Panc1 (cell line): ENCODE results near the gene ENOPH1. TPM values are rescaled to one million over a fixed set of nuclear protein-coding genes. Genes with fewer than 3 reads are reported as not detected.
A peak's percentile ranks its signal among the peaks of the same experiment; 100 is the strongest.

Experiments used
- ATAC-seq: fragments of 200-7000 bp; cut with Tn5 transposase; 2 replicates; pipeline ENCODE4 v1.9.1; 2020; ENCODE audit warnings: mild to moderate bottlenecking, moderate library complexity
- BruUV-seq: library from RNA; stranded (reverse); fragments of 400-500 nt; replicated peaks from 2 replicates; lab custom pipeline; 2021; lab: Mats Ljungman, UMichigan
- CTCF ChIA-PET: fragments of 300-600 bp; sonication (Branson Sonifier 250); formaldehyde crosslinking; loops from one replicate; lab custom pipeline; 2022; ENCODE audit warnings: antibody characterized with exemption; lab: Charles Lee
- POLR2A ChIA-PET: fragments of 300-600 bp; sonication (Branson Sonifier 250); formaldehyde crosslinking; loops from one replicate; lab custom pipeline; 2022; ENCODE audit warnings: antibody characterized with exemption; lab: Charles Lee
- DNase-seq: peaks from one replicate; pipeline ENCODE4 v3.0.0-alpha.2; 2010; ENCODE audit warnings: low read depth, low spot score
- H3K27ac ChIP-seq: 2 replicates; pipeline ENCODE4 v1.5.1; 2011; ENCODE audit warnings: mild to moderate bottlenecking, low read length, inconsistent platforms
- H3K27me3 ChIP-seq: fragments of 200-500 bp; sonication (Bioruptor generic); 2 replicates; pipeline ENCODE4 v1.6.0; 2014; ENCODE audit warnings: low read length, inconsistent platforms; ENCODE audit not compliant: control insufficient read depth, insufficient read depth
- H3K36me3 ChIP-seq: fragments of 200-500 bp; sonication (Bioruptor generic); 2 replicates; pipeline ENCODE4 v1.5.1; 2014; ENCODE audit warnings: inconsistent platforms, mild to moderate bottlenecking, low read length, moderate library complexity; ENCODE audit not compliant: control insufficient read depth, insufficient read depth
- H3K4me1 ChIP-seq: 2 replicates; pipeline ENCODE4 v1.5.1; 2011; ENCODE audit warnings: inconsistent platforms, mild to moderate bottlenecking, low read length, moderate library complexity; ENCODE audit not compliant: control insufficient read depth, insufficient read depth
- H3K4me3 ChIP-seq, 2 experiments: 2 replicates each; pipeline ENCODE4 v1.5.1; 2011 to 2012; ENCODE audit warnings: low read depth in 2 of 2, low read length in 2 of 2, mild to moderate bottlenecking in 2 of 2, inconsistent platforms in 1 of 2, moderate library complexity in 1 of 2
- H3K9me3 ChIP-seq: fragments of 200-500 bp; sonication (Bioruptor generic); 2 replicates; pipeline ENCODE4 v1.5.1; 2014; ENCODE audit warnings: low read depth, mild to moderate bottlenecking, inconsistent platforms, low read length, moderate library complexity; ENCODE audit not compliant: control insufficient read depth, insufficient read depth
- POLR2AphosphoS5 ChIP-seq: IDR thresholded peaks from 2 replicates; pipeline ENCODE4 v1.6.1; 2012; ENCODE audit warnings: mild to moderate bottlenecking, low read depth, low read length, moderate library complexity
- SIN3A ChIP-seq: IDR thresholded peaks from 2 replicates; pipeline ENCODE4 v1.6.1; 2012; ENCODE audit warnings: low read depth, mild to moderate bottlenecking, low read length, moderate library complexity, borderline replicate concordance; ENCODE audit not compliant: insufficient read depth
- TCF7L2 ChIP-seq: IDR thresholded peaks from 2 replicates; pipeline ENCODE4 v1.6.1; 2011; ENCODE audit warnings: mild to moderate bottlenecking, low read depth, low read length, inconsistent platforms
- in situ Hi-C: cut with HindIII; loops from 2 replicates; pipeline ENCODE4 v1.10.0; 2016; ENCODE audit warnings: low sequenced_read_pairs, low pct_unique_long_range_greater_than_20kb
- intact Hi-C: fragments of 100-400 bp; cut with micrococcal nuclease; formaldehyde crosslinking; loops from one replicate; pipeline ENCODE4 v1.10.0; 2022; ENCODE audit not compliant: unreplicated experiment
- total RNA-seq: library from RNA; stranded (reverse); gene quantifications from one replicate; pipeline ENCODE4 v1.2.1, GENCODE V29; 2021; ENCODE audit not compliant: unreplicated experiment
- TF ChIP-seq, protein P1 (sequence below): fragments of 450-650 bp; IDR thresholded peaks from 2 replicates; pipeline ENCODE4 v1.5.1; 2017; ENCODE audit warnings: mild to moderate bottlenecking
- TF ChIP-seq, protein P2 (sequence below), 2 experiments: IDR thresholded peaks; 2 replicates each; pipeline ENCODE4 v1.6.1; 2011 to 2012; ENCODE audit warnings: low read depth in 2 of 2, control low read depth in 1 of 2, low read length in 1 of 2, mild to moderate bottlenecking in 1 of 2, moderate library complexity in 1 of 2; ENCODE audit not compliant: insufficient read depth in 1 of 2

Gene ENOPH1
- total RNA-seq, 1 experiment from 2014 or later: 34.7 TPM

DNA sequence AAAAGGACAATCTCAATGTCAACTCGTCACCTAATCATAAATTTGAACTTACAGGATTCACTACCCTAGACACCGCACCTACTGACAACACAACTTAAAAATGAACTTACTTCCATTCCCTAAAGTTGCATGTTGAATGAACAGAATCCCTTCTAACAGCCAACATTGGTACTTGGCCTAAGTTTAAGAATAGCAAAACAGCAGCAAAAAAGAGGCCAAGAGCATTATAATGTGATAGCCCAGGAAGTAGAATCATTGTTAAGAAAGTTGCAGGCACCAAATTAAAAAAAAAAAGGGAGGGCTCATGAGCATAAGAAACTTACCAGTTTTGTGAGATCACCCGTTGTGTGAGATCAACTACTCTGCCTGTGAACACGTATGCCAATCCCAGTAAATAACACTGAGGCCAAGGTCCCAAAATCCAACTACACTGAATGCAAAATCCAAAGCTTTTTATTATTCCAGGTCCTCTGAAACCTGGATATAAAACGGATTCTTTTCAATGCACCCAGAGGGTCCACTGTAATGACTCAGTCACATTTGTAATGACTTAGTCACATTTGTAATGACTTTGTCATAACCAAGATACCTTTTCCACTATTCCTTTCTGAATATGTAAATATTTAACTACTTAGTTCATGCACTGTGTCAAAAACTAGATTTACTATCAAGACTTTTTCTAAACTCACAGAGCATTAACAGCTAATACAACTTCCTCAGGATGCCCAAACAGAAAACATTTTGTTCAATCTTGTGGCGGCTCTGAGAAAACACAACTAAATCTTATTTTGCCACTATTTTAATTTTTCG, 6.9 kb upstream of the ENOPH1 start:
- intact Hi-C loops (no loop called here), in situ Hi-C loops (no loop called here)
- no peak overlapping the region for H3K27ac ChIP-seq
- H3K4me3 ChIP-seq: no peak overlapping the region
- peaks cover 10% of the 10 kb centered on the region; the same call in 1 of the 2 replicates for H3K4me1 ChIP-seq
- DNase-seq (no peak), ATAC-seq (no peak)
- ChIA-PET CTCF (no interaction called here), POLR2A (no interaction called here)
- peak; percentile 49; the same call in 1 of the 2 replicates for TF ChIP-seq POLR2AphosphoS5
- TF ChIP-seq, protein P1, sequence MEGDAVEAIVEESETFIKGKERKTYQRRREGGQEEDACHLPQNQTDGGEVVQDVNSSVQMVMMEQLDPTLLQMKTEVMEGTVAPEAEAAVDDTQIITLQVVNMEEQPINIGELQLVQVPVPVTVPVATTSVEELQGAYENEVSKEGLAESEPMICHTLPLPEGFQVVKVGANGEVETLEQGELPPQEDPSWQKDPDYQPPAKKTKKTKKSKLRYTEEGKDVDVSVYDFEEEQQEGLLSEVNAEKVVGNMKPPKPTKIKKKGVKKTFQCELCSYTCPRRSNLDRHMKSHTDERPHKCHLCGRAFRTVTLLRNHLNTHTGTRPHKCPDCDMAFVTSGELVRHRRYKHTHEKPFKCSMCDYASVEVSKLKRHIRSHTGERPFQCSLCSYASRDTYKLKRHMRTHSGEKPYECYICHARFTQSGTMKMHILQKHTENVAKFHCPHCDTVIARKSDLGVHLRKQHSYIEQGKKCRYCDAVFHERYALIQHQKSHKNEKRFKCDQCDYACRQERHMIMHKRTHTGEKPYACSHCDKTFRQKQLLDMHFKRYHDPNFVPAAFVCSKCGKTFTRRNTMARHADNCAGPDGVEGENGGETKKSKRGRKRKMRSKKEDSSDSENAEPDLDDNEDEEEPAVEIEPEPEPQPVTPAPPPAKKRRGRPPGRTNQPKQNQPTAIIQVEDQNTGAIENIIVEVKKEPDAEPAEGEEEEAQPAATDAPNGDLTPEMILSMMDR: no peak
- H3K9me3 ChIP-seq: no peaks in the 10 kb centered on the region
- H3K36me3 ChIP-seq: peaks cover 58% of the 10 kb centered on the region
- BruUV-seq: no TSS peak
- H3K27me3 ChIP-seq: no peaks in the 10 kb centered on the region

DNA sequence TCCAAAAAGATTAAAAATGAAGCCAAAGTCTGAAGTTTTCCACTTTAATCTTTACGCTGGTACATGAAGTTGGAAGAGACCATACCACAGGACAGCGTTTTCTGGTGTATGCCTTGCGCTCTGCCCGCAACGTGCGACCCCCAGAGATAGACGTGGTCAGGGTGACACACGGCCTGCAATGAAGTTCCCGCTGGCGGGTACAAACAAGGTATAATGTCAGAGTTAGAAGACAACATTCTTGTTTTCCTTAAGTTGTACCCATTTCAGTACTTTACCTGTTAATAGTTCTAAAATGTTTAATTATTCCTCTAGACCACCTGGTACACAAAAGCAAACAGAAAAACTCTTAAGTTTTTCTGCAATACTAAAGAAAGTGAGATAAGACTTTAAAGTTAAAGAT, 4.9 kb upstream of the ENOPH1 start:
- Histone ChIP-seq H3K36me3 (peaks cover 65% of the 10 kb centered on the region), H3K4me3 (no peak overlapping the region), H3K4me1 (peaks cover 10% of the 10 kb centered on the region; the same call in 1 of the 2 replicates), H3K9me3 (no peaks in the 10 kb centered on the region), H3K27ac (no peak overlapping the region), H3K27me3 (no peaks in the 10 kb centered on the region)
- intact Hi-C loops: loop anchor here (5.0 kb wide), 1 partner anchor 53 kb away; the partner anchor contains the start of gene HNRNPD
- TF ChIP-seq SIN3A: no peak
- TF ChIP-seq, protein P2, sequence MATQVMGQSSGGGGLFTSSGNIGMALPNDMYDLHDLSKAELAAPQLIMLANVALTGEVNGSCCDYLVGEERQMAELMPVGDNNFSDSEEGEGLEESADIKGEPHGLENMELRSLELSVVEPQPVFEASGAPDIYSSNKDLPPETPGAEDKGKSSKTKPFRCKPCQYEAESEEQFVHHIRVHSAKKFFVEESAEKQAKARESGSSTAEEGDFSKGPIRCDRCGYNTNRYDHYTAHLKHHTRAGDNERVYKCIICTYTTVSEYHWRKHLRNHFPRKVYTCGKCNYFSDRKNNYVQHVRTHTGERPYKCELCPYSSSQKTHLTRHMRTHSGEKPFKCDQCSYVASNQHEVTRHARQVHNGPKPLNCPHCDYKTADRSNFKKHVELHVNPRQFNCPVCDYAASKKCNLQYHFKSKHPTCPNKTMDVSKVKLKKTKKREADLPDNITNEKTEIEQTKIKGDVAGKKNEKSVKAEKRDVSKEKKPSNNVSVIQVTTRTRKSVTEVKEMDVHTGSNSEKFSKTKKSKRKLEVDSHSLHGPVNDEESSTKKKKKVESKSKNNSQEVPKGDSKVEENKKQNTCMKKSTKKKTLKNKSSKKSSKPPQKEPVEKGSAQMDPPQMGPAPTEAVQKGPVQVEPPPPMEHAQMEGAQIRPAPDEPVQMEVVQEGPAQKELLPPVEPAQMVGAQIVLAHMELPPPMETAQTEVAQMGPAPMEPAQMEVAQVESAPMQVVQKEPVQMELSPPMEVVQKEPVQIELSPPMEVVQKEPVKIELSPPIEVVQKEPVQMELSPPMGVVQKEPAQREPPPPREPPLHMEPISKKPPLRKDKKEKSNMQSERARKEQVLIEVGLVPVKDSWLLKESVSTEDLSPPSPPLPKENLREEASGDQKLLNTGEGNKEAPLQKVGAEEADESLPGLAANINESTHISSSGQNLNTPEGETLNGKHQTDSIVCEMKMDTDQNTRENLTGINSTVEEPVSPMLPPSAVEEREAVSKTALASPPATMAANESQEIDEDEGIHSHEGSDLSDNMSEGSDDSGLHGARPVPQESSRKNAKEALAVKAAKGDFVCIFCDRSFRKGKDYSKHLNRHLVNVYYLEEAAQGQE (IDR thresholded peaks at IDR 0.05; ENCODE audit: insufficient read depth in 1 of 2, low read depth in 2 of 2, low read length in 1 of 2): no peak
- no peak for TF ChIP-seq TCF7L2
- TF ChIP-seq, protein P1: no peak
- TF ChIP-seq POLR2AphosphoS5: no peak
- ChIA-PET POLR2A (no interaction called here), CTCF (no interaction called here)
- no TSS peak for BruUV-seq
- ATAC-seq: no peak
- in situ Hi-C loops: no loop called here
- DNase-seq: no peak
